ENCODE data around the gene FMR1.

DNA sequence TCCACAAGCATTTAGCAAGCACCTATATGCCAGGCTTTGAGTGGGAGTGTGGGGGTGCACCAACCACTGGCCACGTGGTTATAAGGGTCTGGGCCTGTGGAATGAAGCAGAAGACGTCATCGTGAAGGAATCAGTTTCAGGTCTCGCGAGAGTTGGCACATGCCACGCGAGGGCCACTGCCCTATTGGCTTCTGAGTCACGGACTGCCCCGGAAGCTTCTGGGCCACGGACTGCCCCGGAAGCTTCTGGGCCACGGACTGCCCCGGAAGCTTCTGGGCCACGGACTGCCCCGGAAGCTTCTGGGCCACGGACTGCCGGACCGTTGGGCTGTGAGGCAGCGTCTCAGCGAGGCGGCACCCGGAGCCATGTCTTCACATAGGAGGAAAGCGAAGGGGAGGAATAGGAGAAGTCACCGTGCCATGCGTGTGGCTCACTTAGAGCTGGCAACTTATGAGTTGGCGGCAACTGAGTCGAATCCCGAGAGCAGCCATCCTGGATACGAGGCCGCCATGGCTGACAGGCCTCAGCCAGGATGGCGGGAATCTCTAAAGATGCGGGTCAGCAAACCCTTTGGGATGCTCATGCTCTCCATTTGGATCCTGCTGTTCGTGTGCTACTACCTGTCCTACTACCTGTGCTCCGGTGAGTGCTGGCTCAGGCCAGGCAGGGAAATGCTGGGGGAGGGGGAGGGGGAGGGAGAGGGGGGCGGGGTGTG, 69.5 kb downstream of the FMR1 start, which contains the start of gene FMR1NB:
- TF ChIP-seq CTCF (IDR thresholded peaks at IDR 0.05) (no peak), POLR2A (IDR thresholded peaks at IDR 0.05) (no peak)
